Stimulated activated CD8-positive, alpha-beta memory T cell treated with anti-CD3 and anti-CD28 coated beads, Interleukin-12 subunit alpha, Interleukin-12 subunit beta, amount 100 ng/mL, for 4 hours (primary cell): Measurements from ENCODE around the gene YBX1.
"Not testable (repeated sequence)": the region's sequence is repeated elsewhere in the genome, so short reads cannot be mapped to it uniquely, and the experiment has no call there.

ENCODE experiments used
- DNase-seq: peaks from one replicate; pipeline ENCODE4 v3.0.0-alpha.2; 2020; ENCODE audit warnings: low read depth

The YBX1 gene

DNA sequence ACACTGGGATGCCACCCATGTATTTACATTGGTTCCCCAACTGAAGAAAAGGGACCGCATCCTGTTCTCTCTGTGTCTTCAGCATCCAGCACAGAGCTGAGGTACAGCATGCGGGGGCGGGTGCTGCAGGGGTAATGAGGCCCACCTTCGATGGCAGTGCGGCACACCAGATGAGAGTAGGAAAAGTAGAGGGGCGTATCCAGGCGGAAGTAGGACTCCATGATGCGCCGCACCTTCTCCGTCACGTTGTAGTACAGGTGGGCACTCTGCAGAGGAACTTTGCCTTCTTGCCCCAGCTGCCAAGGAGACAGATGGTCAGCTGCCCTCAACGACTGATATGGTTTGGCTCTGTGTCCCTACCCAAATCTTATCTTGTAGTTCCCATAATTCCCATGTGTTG lies 67.8 kb downstream of the YBX1 start:
- DNase-seq = no peak

DNA sequence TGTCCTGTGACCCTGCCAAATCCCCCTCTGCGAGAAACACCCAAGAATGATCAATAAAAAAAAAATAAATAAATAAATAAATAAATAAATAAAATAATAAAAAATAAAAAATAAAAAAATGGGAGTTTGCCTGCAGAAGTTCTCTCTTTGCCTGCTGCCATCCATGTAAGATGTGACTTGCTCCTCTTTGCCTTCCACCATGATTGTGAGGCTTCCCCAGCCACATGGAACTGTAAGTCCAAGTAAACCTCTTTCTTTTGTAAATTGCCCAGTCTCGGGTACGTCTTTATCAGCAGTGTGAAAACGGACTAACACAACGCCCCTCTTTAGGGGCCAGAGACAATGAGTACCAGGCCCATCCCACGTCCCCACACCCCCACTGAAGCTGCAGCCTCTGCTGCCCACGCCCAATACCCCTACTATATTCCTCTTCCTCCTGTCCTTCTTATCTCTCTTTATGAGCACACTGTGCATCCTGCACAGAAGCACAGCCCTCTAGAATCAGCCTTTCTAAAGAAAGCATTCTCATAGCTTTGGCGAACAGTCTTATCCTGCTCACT lies 69.4 kb downstream of the YBX1 start:
- DNase-seq = not testable (repeated sequence)

DNA sequence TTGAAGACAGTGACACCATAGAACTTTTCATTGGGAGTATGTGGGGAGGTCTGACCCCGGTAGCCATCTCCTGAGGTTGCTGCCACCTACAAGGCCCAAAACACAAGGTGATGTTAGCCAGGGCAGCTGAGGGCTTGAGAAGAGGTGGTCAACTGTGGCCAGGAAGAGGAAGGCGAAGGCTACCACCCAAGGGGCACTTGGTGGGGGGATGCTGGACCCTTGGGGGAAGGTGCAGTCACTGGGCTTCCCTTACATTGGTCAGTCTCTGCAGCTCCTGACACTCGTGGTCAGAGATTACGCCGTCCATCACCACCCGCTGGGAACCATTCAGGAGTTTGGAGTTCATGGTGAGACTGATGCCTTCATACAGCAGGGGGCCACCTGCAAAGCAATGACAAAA lies 70.1 kb downstream of the YBX1 start:
- no peak for DNase-seq

DNA sequence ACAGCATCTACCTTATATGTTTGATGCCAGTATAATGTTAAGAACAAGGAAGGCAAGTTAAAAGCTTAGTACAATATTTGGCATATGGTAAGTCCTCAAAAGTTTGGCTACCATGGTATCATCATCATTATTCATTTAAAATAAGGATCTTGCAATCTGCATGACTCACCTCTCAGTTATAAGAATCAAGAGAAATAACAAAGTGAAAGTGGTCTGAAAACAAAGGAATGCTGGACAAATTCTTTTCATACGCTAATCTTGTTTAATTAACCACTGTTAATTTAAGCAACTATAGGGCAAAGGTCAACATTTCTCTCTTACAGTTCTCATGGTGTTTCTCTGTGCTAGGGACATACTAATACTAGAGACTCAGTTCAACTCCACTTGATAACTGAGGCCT lies 70.9 kb downstream of the YBX1 start:
- DNase-seq = no peak
